ENCODE results near the gene SRPK2. TPM values are rescaled to one million over a fixed set of nuclear protein-coding genes. Genes with fewer than 3 reads are reported as not detected.

The SRPK2 gene
- total RNA-seq, 1 experiment from 2014 or later: 50.5 TPM

- TF ChIP-seq E2F4 (CRISPR knock-in tag; IDR thresholded peaks at IDR 0.05; ENCODE audit: borderline replicate concordance, low read depth): no peak
- TF ChIP-seq ZNF512 (CRISPR knock-in tag; IDR thresholded peaks at IDR 0.05; ENCODE audit: borderline replicate concordance): no peak
- TF ChIP-seq OVOL2 (CRISPR knock-in tag; IDR thresholded peaks at IDR 0.05; ENCODE audit: borderline replicate concordance): no peak
- no peak for TF ChIP-seq NR3C1 (CRISPR knock-in tag; conservative IDR thresholded peaks at IDR 0.05; ENCODE audit: low read depth)
- TF ChIP-seq AFF4 (CRISPR knock-in tag; IDR thresholded peaks at IDR 0.05; ENCODE audit: borderline replicate concordance): no peak
- TF ChIP-seq ZNF423 (CRISPR knock-in tag; IDR thresholded peaks at IDR 0.05): no peak
- TF ChIP-seq ZNF425 (CRISPR knock-in tag; conservative IDR thresholded peaks at IDR 0.05): no peak
- no peak for TF ChIP-seq TEAD4 (CRISPR knock-in tag; IDR thresholded peaks at IDR 0.05)
- TF ChIP-seq GRHL2 (CRISPR knock-in tag; IDR thresholded peaks at IDR 0.05; ENCODE audit: insufficient replicate concordance, severe bottlenecking): no peak
- TF ChIP-seq SMAD4 (CRISPR knock-in tag; IDR thresholded peaks at IDR 0.05): no peak
- no peak for TF ChIP-seq HMGA2 (CRISPR knock-in tag; IDR thresholded peaks at IDR 0.05)
- no peak for TF ChIP-seq ZNF416 (CRISPR knock-in tag; IDR thresholded peaks at IDR 0.05)
- CTCF ChIA-PET: no interaction called here
- Mint-ChIP-seq H3K27me3 (ENCODE audit: low read depth) (no peaks in the 10 kb centered on the region), H3K27ac (no peak overlapping the region), H3K9me3 (no peaks in the 10 kb centered on the region), H3K4me3 (no peak overlapping the region), H3K36me3 (no peaks in the 10 kb centered on the region), H3K4me1 (peaks cover 12% of the 10 kb centered on the region)
- DNase-seq (ENCODE audit: low spot score) (no peak), ATAC-seq (no peak)
- POLR2A ChIA-PET: no interaction called here
Observed at GRCh38 chr7:105323366-105323765, 65.4 kb downstream of the SRPK2 start.

GRCh38 chr7:105322655-105323277, 66.0 kb downstream of the SRPK2 start:
- no peak for DNase-seq (ENCODE audit: low spot score)
- CTCF ChIA-PET: no interaction called here
- POLR2A ChIA-PET: no interaction called here
- no peak overlapping the region for H3K27ac Mint-ChIP-seq
- H3K9me3 Mint-ChIP-seq: no peaks in the 10 kb centered on the region
- TF ChIP-seq RELA (CRISPR knock-in tag; IDR thresholded peaks at IDR 0.05; ENCODE audit: borderline replicate concordance) (no peak), E2F5 (CRISPR knock-in tag; IDR thresholded peaks at IDR 0.05) (no peak), TEAD4 (CRISPR knock-in tag; IDR thresholded peaks at IDR 0.05) (no peak), SOX15 (CRISPR knock-in tag; IDR thresholded peaks at IDR 0.05) (no peak), SMAD4 (CRISPR knock-in tag; IDR thresholded peaks at IDR 0.05) (no peak)
- H3K4me3 Mint-ChIP-seq: no peak overlapping the region
- no peak for ATAC-seq
- H3K36me3 Mint-ChIP-seq: no peaks in the 10 kb centered on the region
- no peaks in the 10 kb centered on the region for H3K27me3 Mint-ChIP-seq (ENCODE audit: low read depth)
- peaks cover 12% of the 10 kb centered on the region for H3K4me1 Mint-ChIP-seq
